ENCODE results near the gene PEAR1. TPM values are rescaled to one million over a fixed set of nuclear protein-coding genes. Genes with fewer than 3 reads are reported as not detected.

The PEAR1 gene
- total RNA-seq, 4 donors from 2014 or later = 5.9 to 40.9 (median 8.7) TPM

GRCh38 chr1:156856282-156856785, 37.2 kb upstream of the PEAR1 start:
- TF ChIP-seq CTCF (IDR thresholded peaks at IDR 0.05; ENCODE audit: low read depth) = no peak

GRCh38 chr1:156857532-156857931, 36.0 kb upstream of the PEAR1 start:
- TF ChIP-seq CTCF (IDR thresholded peaks at IDR 0.05; ENCODE audit: low read depth) = no peak

GRCh38 chr1:156858555-156858956, 35.0 kb upstream of the PEAR1 start:
- TF ChIP-seq CTCF (IDR thresholded peaks at IDR 0.05; ENCODE audit: low read depth) = no peak

GRCh38 chr1:156858959-156859522, 34.5 kb upstream of the PEAR1 start, which contains the start of gene INSRR:
TSS of gene INSRR (minus strand) at chr1:156859117. CDS start at chr1:156858621, 496 bp downstream.
- no peak for TF ChIP-seq CTCF (IDR thresholded peaks at IDR 0.05; ENCODE audit: low read depth)

- TF ChIP-seq CTCF (IDR thresholded peaks at IDR 0.05; ENCODE audit: low read depth) = no peak
Observed at GRCh38 chr1:156859523-156860112, 33.9 kb upstream of the PEAR1 start.

- no peak for TF ChIP-seq CTCF (IDR thresholded peaks at IDR 0.05; ENCODE audit: low read depth)
Observed at GRCh38 chr1:156860113-156860627, 33.3 kb upstream of the PEAR1 start.

GRCh38 chr1:156860628-156861423, 32.7 kb upstream of the PEAR1 start, which contains the start of gene NTRK1:
TSS of gene NTRK1 (plus strand) at chr1:156860865. CDS start at chr1:156860935, 70 bp downstream.
- TF ChIP-seq CTCF (IDR thresholded peaks at IDR 0.05; ENCODE audit: low read depth) = no peak
